Endothelial cell of umbilical vein (primary cell): Measurements from ENCODE around the gene CHCHD10.

ENCODE experiments used
- EZH2 ChIP-seq: IDR thresholded peaks from 2 replicates; pipeline ENCODE4 v1.6.1; 2012; ENCODE audit warnings: borderline replicate concordance, low read depth, mild to moderate bottlenecking, moderate library complexity, low read length, inconsistent platforms; ENCODE audit not compliant: severe bottlenecking
- FOS ChIP-seq: IDR thresholded peaks from 2 replicates; pipeline ENCODE4 v1.6.1; 2011; ENCODE audit warnings: mild to moderate bottlenecking, low read length, moderate library complexity, borderline replicate concordance; ENCODE audit not compliant: insufficient read depth
- JUN ChIP-seq: IDR thresholded peaks from 2 replicates; pipeline ENCODE4 v1.6.1; 2011; ENCODE audit warnings: borderline replicate concordance, low read depth; ENCODE audit not compliant: insufficient read length, insufficient read depth
- MYC ChIP-seq: IDR thresholded peaks from one replicate; pipeline ENCODE4 v1.6.1; 2011; ENCODE audit warnings: mild to moderate bottlenecking, low read depth, low read length
- POLR2A ChIP-seq: IDR thresholded peaks from 2 replicates; pipeline ENCODE4 v1.6.1; 2012; ENCODE audit warnings: low read depth, mild to moderate bottlenecking, control low read depth, low read length
- POLR2AphosphoS5 ChIP-seq: IDR thresholded peaks from 2 replicates; pipeline ENCODE4 v1.6.1; 2012; ENCODE audit warnings: low read depth, mild to moderate bottlenecking, control low read depth, low read length, moderate library complexity; ENCODE audit not compliant: insufficient read depth
- TF ChIP-seq, protein P1 (sequence below), 2 donors: IDR thresholded peaks; 1 replicate in 1 of 2; 2 replicates in 1 of 2; pipeline ENCODE4 v1.5.1; 2011; ENCODE audit warnings: low read length in 2 of 2, mild to moderate bottlenecking in 2 of 2, moderate library complexity in 2 of 2, control low read depth in 1 of 2, inconsistent platforms in 1 of 2, low read depth in 1 of 2; ENCODE audit not compliant: insufficient read depth in 1 of 2; ENCODE audit errors: extremely low read depth in 1 of 2
- TF ChIP-seq, protein P2 (sequence below): IDR thresholded peaks from 2 replicates; pipeline ENCODE4 v1.6.1; 2011; ENCODE audit not compliant: insufficient read depth, insufficient read length

DNA sequence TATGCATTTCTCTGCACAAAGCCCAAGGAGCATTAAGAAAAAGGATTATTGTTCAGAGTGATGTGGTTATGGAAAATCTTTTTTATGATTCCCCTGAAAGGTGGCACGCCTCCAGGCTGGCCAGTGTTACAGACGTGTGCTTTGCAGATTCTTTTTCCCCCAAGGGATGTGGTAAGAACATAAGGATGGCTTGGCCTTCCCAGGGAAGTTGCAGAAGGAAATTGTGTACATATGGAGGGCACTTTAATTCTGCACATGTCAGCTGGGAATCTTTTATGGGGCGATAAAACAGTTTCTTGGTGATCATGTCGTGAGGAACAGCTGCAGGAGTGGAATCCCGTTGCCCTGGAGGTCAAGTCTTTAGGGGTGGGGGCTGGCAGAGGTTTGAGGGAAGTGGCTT lies 28.7 kb upstream of the CHCHD10 start:
- no peak for TF ChIP-seq POLR2AphosphoS5
- TF ChIP-seq, protein P1, sequence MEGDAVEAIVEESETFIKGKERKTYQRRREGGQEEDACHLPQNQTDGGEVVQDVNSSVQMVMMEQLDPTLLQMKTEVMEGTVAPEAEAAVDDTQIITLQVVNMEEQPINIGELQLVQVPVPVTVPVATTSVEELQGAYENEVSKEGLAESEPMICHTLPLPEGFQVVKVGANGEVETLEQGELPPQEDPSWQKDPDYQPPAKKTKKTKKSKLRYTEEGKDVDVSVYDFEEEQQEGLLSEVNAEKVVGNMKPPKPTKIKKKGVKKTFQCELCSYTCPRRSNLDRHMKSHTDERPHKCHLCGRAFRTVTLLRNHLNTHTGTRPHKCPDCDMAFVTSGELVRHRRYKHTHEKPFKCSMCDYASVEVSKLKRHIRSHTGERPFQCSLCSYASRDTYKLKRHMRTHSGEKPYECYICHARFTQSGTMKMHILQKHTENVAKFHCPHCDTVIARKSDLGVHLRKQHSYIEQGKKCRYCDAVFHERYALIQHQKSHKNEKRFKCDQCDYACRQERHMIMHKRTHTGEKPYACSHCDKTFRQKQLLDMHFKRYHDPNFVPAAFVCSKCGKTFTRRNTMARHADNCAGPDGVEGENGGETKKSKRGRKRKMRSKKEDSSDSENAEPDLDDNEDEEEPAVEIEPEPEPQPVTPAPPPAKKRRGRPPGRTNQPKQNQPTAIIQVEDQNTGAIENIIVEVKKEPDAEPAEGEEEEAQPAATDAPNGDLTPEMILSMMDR (IDR thresholded peaks at IDR 0.05; ENCODE audit: extremely low read depth in 1 of 2, insufficient read depth in 1 of 2, low read depth in 1 of 2, low read length in 2 of 2) = no peak
- TF ChIP-seq POLR2A = no peak
- TF ChIP-seq JUN = no peak
- no peak for TF ChIP-seq FOS
- TF ChIP-seq EZH2 = no peak
- no peak for TF ChIP-seq MYC
- TF ChIP-seq, protein P2, sequence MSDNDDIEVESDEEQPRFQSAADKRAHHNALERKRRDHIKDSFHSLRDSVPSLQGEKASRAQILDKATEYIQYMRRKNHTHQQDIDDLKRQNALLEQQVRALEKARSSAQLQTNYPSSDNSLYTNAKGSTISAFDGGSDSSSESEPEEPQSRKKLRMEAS = no peak
